ENCODE measurements around the gene CDCA4. TPM values are rescaled to one million over a fixed set of nuclear protein-coding genes. Genes with fewer than 3 reads are reported as not detected.
A peak's percentile ranks its signal among the peaks of the same experiment; 100 is the strongest.

Gene CDCA4
- total and polyA plus RNA-seq, 2 donors (not counting 1 experiment from before 2014, with no cell fraction given): 6.3 to 11.7 TPM

DNA sequence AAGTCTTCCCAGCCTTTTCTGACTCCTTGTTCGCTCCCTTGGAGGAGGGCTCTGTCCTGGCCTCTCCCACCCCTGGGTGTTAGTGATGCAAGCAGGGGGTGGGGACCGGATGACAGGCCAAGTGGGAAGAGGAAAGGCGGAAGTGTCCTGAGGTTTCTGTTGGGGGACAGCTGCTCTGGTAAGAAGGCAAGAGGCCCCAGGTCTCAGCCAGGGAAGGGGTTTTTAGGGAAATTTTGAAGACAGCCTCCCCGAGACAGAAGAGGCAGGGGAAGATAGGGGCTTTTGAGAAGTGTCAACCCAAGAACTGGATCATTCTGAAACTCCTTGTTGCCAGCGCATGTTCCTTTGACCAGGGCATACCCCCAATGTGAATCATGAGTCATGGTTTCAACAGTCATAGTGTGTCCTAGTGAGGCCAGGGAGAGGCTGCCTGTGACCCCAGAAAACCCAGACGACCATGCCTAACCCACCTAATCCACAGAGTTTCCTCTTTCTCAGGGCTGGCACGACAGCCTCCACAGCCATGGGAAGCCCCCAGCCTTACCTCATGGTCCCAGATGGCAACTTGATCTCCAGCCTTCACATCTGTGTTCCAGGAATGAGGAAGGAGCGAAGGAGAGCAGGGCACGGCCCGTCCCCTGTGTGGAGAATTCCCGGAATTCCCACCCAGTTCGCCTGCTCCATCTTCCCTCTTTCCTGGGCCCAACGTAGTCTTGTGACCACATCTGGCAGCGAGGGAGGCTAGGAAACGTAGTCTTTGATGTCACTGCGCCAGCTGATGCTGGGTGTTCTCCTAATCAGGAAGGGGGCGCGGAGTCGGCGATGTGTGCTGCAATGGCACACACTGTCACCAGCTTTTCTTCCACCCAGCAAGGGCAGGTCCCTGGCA lies 49.2 kb upstream of the CDCA4 start:
- intact Hi-C loops (cut with micrococcal nuclease): loop anchor here (5.0 to 10.0 kb wide), 2 partner anchors 318 to 415 kb away; partner anchors contain the start of genes CRIP1 and SIVA1
- H3K4me1 ChIP-seq (ENCODE audit: control insufficient read depth in 2 of 2, insufficient read depth in 2 of 2, low read length in 2 of 2): peaks cover 58 to 72% of the 10 kb centered on the region in 2 donors
- POLR2A ChIA-PET: interaction anchor here (1.0 to 2.3 kb wide), 3 partner anchors 9 to 18 kb away, joined by 3 to 9 read pairs (median 4); no protein-coding TSS in a partner anchor
- Mint-ChIP-seq H3K27ac (peak overlapping the region; percentile 88), H3K27me3 (no peaks in the 10 kb centered on the region), H3K4me3 (peak overlapping the region; percentile 66), H3K9me3 (ENCODE audit: insufficient read depth) (no peaks in the 10 kb centered on the region), H3K4me1 (peaks cover 59% of the 10 kb centered on the region)
- TF ChIP-seq CTCF (IDR thresholded peaks at IDR 0.05) (no peak), EZH2 (IDR thresholded peaks at IDR 0.05; ENCODE audit: borderline replicate concordance, insufficient read depth, low read depth, low read length, poor library complexity, severe bottlenecking) (no peak)
- CTCF ChIA-PET: interaction anchor here (0.9 to 6.9 kb wide), 7 partner anchors 10 to 95 kb away, joined by 4 to 97 read pairs (median 5); no protein-coding TSS in a partner anchor
- no peaks in the 10 kb centered on the region for H3K36me3 ChIP-seq (replicated peaks in 1 of 2; ENCODE audit: control extremely low read depth in 1 of 2, control insufficient read depth in 1 of 2, extremely low read depth in 1 of 2, insufficient read depth in 2 of 2, low read length in 1 of 2)
- H3K9ac ChIP-seq (ENCODE audit: low read length): peak overlapping the region; percentile 31
- no peaks in the 10 kb centered on the region for H3K9me3 ChIP-seq (ENCODE audit: control extremely low read depth in 1 of 3, control insufficient read depth in 2 of 3, insufficient read depth in 1 of 3, low read length in 2 of 3)
- H3K27me3 ChIP-seq (replicated peaks in 1 of 4; ENCODE audit: control extremely low read depth in 1 of 4, control insufficient read depth in 3 of 4, insufficient read depth in 4 of 4, low read length in 3 of 4): no peaks in the 10 kb centered on the region
- 49% methylated on average over 19 of the region's 20 CpGs for WGBS (ENCODE audit: insufficient coverage)
- no peaks in the 10 kb centered on the region for H4K20me1 ChIP-seq (ENCODE audit: control insufficient read depth, insufficient read depth, low read length, poor library complexity, severe bottlenecking)
- H3K4me2 ChIP-seq (replicated peaks; ENCODE audit: low read depth, low read length, poor library complexity, severe bottlenecking): peak overlapping the region; percentile 58
- ATAC-seq (ENCODE audit: low read depth) (peak; percentile 0), DNase-seq (peak; percentile 67)
- peak overlapping the region; percentile 63 to 98 for H3K27ac ChIP-seq (ENCODE audit: low read length in 2 of 2)
- H3K4me3 ChIP-seq (ENCODE audit: control extremely low read depth in 1 of 5, extremely low read depth in 1 of 5, insufficient read depth in 1 of 5, low read depth in 2 of 5, low read length in 4 of 5): peak overlapping the region in 3 of 5 experiments; percentile 7 to 40 (median 30)
- peak overlapping the region; percentile 20 for H2AFZ ChIP-seq (ENCODE audit: insufficient read depth, low read depth, low read length, poor library complexity, severe bottlenecking)
- peaks cover 96% of the 10 kb centered on the region for H3K79me2 ChIP-seq (ENCODE audit: control insufficient read depth, insufficient read depth, low read length)

DNA sequence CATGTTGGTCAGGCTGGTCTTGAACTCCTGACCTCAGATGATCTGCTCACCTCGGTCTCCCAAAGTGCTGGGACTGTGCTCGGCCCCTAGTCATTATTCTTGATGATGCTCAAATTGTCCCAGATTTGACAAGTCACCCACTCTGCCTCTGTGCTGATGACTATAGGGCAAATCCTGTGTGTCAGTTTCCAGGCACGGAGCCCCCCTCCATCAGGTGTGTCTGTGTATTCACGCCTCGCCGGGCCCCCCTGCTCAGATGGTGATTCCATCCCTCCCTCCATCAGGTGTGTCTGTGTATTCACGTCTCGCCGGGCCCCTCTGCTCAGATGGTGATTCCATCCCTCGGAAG lies 48.6 kb upstream of the CDCA4 start:
- Mint-ChIP-seq H3K9me3 (ENCODE audit: insufficient read depth) (no peaks in the 10 kb centered on the region), H3K27ac (peak overlapping the region; percentile 88), H3K27me3 (no peaks in the 10 kb centered on the region), H3K4me1 (peaks cover 62% of the 10 kb centered on the region), H3K4me3 (peak overlapping the region; percentile 66)
- no peaks in the 10 kb centered on the region for H3K36me3 ChIP-seq (replicated peaks in 1 of 2; ENCODE audit: control extremely low read depth in 1 of 2, control insufficient read depth in 1 of 2, extremely low read depth in 1 of 2, insufficient read depth in 2 of 2, low read length in 1 of 2)
- H3K27me3 ChIP-seq (replicated peaks in 1 of 4; ENCODE audit: control extremely low read depth in 1 of 4, control insufficient read depth in 3 of 4, insufficient read depth in 4 of 4, low read length in 3 of 4): no peaks in the 10 kb centered on the region
- TF ChIP-seq CTCF (IDR thresholded peaks at IDR 0.05): no peak
- 67% methylated on average over 10 of the region's 10 CpGs for WGBS (ENCODE audit: insufficient coverage)
- H3K4me2 ChIP-seq (replicated peaks; ENCODE audit: low read depth, low read length, poor library complexity, severe bottlenecking): peak overlapping the region; percentile 58
- peaks cover 56 to 73% of the 10 kb centered on the region in 2 donors for H3K4me1 ChIP-seq (ENCODE audit: control insufficient read depth in 2 of 2, insufficient read depth in 2 of 2, low read length in 2 of 2)
- ChIA-PET POLR2A (no interaction called here), CTCF (interaction anchor here (6.9 kb wide), 1 partner anchor 19 kb away, joined by 97 read pairs; no protein-coding TSS in a partner anchor)
- peak overlapping the region; percentile 31 for H3K9ac ChIP-seq (ENCODE audit: low read length)
- no peak for DNase-seq
- H2AFZ ChIP-seq (ENCODE audit: insufficient read depth, low read depth, low read length, poor library complexity, severe bottlenecking): peak overlapping the region; percentile 13
- no peaks in the 10 kb centered on the region for H4K20me1 ChIP-seq (ENCODE audit: control insufficient read depth, insufficient read depth, low read length, poor library complexity, severe bottlenecking)
- no peak overlapping the region for H3K4me3 ChIP-seq (ENCODE audit: control extremely low read depth in 1 of 5, extremely low read depth in 1 of 5, insufficient read depth in 1 of 5, low read depth in 2 of 5, low read length in 4 of 5)
- intact Hi-C loops (cut with micrococcal nuclease): loop anchor here (5.0 to 10.0 kb wide), 2 partner anchors 317 to 415 kb away; partner anchors contain the start of genes CRIP1 and SIVA1
- no peak for ATAC-seq (ENCODE audit: low read depth)
- H3K27ac ChIP-seq (ENCODE audit: low read length in 2 of 2): peak overlapping the region; percentile 63 to 98
- peaks cover 100% of the 10 kb centered on the region for H3K79me2 ChIP-seq (ENCODE audit: control insufficient read depth, insufficient read depth, low read length)
- H3K9me3 ChIP-seq (ENCODE audit: control extremely low read depth in 1 of 3, control insufficient read depth in 2 of 3, insufficient read depth in 1 of 3, low read length in 2 of 3): no peaks in the 10 kb centered on the region
